ACHN (cell line): ENCODE results near the gene SNTA1.
"Not testable (repeated sequence)": the region's sequence is repeated elsewhere in the genome, so short reads cannot be mapped to it uniquely, and the experiment has no call there.

Experiments
- DNase-seq: peaks from one replicate; pipeline ENCODE4 v3.0.0-alpha.2; 2015
- in situ Hi-C: cut with HindIII; loops from 2 replicates; pipeline ENCODE4 v1.10.0; 2017; ENCODE audit warnings: low sequenced_read_pairs, low pct_ligation_motif_present, low pct_unique_long_range_greater_than_20kb

The SNTA1 gene

DNA sequence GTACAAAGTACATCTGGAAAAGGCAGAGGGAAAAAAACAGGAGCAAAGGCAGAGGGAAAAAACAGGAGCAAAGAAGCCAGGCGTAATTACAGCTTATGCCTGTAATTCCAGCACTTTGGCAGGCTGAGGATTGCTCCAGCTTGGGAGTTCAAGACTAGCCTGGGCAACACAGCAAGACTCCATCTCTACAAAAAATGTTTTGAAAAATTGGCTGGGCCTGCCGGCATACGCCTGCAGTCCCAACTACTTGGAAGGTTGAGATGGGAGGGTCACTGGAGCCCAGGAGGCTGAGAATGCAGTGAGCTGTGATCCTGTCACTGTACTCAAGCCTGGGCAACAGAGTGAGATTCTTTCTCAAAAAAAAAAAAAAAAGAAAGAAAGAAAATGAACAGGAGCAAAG is 27.3 kb upstream of the SNTA1 start:
- DNase-seq = no peak
- in situ Hi-C loops = no loop called here

- DNase-seq = no peak
- in situ Hi-C loops = no loop called here
These were observed 26.9 kb upstream of the SNTA1 start for GRCh38 chr20:33470457-33470856.

DNA sequence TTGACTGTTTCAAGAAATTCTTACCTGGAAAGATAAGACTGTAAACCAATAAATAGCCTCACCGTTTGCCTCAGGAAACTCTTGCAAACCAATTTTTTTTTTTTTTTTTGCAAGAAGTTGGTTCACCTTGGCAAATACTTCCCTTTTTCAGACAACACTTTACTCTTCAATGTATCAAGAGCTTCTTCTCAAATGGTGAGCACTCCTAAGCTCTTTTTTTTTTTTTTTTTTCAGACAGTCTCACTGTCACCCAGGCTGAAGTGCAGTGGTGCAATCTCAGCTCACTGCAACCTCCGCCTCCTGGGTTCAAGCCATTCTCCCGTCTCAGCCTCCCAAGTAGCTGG is 22.7 kb upstream of the SNTA1 start:
- no peak for DNase-seq
- in situ Hi-C loops = no loop called here

- no peak for DNase-seq
- in situ Hi-C loops = no loop called here
These were observed 22.1 kb upstream of the SNTA1 start for GRCh38 chr20:33465481-33466302.

- in situ Hi-C loops, DNase-seq: not testable (repeated sequence)
These were observed 21.2 kb upstream of the SNTA1 start for GRCh38 chr20:33464759-33465158.

DNA sequence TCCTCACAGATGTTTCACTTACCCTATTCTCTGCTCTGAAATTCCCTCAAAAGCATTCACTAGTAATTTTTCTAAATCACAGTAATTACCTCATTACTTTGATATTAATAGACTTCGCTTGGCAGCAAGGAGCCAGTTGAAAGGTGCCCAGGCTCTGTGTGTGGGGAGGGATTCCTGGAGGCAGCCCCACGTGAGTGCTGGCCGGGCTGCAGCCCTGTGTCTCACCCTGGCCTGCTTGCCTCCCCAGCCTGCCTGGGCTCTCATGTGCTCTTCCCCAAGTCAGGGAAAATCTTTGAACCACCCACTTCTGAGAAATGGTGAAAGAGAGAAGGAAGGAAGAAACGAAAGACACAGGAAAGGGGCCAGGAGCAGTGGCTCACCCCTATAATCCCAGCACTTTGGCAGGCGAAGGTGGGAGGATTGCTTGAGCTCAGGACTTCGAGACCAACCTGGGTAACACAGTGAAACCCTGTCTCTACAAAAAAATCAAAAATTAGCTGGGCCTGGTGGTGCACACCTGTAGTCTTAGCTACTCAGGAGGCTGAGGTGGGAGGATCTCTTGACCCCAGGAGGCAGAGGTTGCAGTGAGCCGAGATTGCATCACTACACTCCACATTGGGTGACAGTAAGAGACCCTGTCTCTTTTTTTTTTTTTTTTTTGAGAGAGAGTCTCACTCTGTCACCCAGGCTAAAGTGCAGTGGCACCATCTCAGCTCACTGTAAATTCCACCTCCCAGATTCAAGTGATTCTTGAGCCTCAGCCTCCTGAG is 20.0 kb upstream of the SNTA1 start:
- DNase-seq = no peak
- in situ Hi-C loops = no loop called here

GRCh38 chr20:33460711-33461110 is 17.1 kb upstream of the SNTA1 start:
- no peak for DNase-seq
- in situ Hi-C loops = no loop called here

DNA sequence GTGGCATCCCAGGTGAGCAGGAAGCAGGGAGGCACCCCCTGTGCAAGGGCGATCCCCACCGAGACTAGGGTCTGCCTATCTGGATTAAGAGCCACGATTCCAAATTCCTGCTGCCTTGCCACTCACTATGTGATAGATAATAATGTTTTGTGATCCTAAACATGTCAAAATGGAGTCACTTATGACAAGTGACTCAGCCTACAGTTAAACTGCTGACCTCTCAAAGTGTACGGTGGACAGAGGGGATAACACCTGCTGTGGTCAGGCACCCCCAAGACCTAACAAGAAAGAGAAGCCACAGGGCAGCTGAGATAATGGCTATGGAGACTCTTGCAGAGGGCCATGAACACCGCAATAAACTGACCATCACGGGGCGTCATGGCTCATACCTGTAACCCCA is 16.0 kb upstream of the SNTA1 start:
- DNase-seq = no peak
- in situ Hi-C loops = no loop called here

GRCh38 chr20:33456916-33457642 is 13.5 kb upstream of the SNTA1 start:
- peak; percentile 68 for DNase-seq
- in situ Hi-C loops = not testable (repeated sequence)

DNA sequence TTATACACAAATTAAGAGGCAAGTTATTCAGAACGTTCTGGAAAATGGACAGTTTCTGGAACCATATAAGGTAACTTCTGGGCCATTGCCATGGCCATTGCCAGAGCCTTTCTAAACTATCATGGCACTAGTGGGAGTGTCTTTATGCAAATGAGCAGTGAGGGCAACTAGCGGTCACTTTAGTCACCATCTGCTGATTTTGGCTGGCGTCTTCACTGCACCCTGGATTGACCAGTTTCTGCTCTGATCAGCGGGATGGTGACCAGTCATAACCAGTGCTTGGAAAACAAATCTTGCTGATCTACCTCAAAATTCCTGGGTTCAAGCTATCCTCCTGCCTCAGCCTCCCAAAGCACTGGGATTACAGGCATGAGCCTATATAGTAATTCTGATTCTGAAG is 7.3 kb upstream of the SNTA1 start:
- in situ Hi-C loops = no loop called here
- DNase-seq = no peak

GRCh38 chr20:33445881-33446625 is 2.5 kb upstream of the SNTA1 start:
- in situ Hi-C loops = no loop called here
- no peak for DNase-seq

- in situ Hi-C loops = no loop called here
These were observed 1.4 kb upstream of the SNTA1 start for GRCh38 chr20:33444797-33445560.

DNA sequence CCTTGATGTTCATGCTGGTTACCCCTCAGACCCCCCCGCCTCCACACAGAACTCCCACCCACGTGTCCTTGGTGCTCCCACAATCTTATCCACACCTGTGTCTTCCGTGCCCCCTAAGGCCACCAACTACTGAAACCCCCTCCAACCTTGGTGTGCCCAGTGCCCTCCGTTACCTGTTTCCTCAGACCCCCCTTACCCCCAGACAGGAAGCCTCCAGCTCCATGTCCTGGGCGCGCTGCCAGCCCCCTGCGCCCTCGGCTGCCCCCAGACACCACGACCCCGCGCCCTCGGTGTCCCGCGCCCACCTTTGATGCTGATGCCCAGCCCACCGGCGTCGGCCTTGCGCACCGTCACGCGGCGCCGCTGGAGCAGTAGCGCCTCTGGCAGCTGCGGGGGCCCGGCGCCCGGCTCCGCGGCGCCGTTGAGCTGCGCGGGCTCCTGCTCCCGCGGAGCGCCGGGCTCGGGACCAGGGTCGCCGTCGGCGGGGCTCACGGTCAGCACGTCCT is 504 bp downstream of the SNTA1 start:
- DNase-seq = no peak

More at GRCh38 chr20:33444797-33445560, 1.4 kb upstream of the SNTA1 start:
- peak; percentile 26 for DNase-seq

DNA sequence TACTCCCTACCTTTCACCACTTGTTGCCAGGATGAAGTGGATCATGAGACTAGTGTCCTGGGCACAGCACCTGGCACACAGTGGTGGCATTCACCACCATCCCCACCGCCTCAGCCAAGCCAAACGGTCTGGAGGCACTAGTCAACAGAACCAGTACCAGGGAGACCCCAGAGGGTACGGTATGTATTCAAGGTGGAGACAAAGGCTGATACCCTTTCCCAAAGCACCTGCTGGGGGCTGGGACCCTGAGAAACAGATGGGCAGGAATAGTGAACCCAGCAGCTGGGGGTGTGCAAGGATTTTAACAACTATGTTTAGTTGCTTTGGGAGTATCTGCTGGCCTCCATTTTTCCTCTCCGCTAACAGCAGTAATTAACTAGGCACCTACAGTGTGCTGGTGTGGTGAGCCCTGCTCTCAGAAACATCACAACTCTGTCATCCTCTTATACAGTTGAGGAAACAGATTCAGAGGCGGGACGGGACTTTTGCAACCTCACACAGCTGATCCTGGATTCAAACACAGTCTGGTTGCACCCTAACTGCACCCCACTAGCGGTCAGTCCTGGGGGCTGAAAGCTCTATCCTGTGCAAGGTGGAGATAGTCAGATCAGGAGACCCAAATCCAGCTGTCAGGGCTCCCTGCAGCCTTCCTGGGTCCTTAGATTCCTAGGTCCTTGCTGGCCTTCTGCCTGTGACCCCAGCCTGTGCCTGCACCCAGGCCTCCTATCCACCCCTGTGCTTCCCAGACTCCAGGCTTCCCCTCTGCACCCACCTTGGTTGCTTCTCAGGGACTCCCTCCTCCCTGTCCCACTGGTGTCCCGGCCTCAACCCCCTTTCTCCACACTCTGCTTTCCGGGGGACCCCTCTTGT is 1.2 kb downstream of the SNTA1 start:
- DNase-seq = no peak
- in situ Hi-C loops = no loop called here

More for the DNA sequence above, 504 bp downstream of the SNTA1 start:
- in situ Hi-C loops = no loop called here

DNA sequence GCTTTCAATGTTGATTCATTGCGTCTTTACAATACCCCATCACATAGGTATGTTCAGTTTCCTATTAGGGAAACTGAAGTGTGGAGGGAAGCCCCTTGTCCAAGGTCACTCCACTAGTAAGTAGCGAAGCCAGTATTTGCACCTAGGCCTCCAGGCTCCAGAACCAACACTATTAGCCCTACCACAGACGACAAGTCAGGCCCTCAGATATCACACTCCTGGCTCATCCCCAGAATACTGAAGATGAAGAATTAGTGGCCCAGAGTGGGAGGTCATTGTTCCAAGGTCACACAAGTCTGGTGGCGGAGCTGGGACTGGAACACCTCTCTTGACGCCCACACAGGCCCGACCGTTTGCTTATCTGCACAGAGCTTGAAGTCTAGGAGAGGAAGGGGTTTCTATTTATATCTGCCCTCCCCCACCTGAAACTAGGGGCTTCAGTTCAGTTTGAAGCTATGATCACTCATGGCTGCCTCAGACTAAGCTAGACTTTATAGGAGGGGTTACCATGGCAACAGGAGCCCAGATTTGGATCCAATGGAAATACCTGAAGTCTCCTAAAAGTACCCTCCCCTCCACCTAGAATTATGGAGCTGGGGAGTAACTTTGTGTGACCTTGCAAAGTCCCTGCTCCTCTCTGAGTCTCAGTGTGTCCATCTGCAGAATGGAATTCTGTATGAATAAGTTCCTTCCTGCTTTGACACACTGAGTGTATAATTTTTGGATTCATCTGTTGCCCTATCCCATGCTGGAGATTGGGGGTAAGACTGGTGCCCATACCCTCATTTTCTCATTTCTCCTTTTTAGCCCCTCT is 2.2 kb downstream of the SNTA1 start:
- no peak for DNase-seq
- in situ Hi-C loops = no loop called here

DNA sequence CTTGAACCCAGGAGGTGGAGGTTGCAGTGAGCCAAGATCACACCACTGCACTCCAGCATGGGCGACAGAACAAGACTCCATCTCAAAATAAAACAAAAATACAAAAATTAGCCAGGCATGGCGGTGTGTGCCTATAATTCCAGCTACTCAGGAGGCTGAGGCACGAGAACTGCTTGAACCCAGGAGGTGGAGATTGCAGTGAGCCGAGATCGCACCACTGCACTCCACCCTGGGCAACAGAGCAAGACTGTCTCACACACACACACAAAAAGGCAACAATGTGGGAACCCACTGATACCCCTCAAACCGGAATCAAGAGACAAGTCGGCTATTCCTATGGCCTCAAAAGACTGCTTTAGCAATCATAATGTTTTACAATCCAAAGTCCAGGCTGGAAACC is 3.0 kb downstream of the SNTA1 start:
- in situ Hi-C loops, DNase-seq: not testable (repeated sequence)
